Smooth muscle cell of the brain vasculature (primary cell): ENCODE data around the gene ERGIC1.

ENCODE experiments used
- DNase-seq: peaks from one replicate; pipeline ENCODE4 v3.0.0-alpha.2; 2012; ENCODE audit warnings: low read depth, low spot score

The ERGIC1 gene

DNA sequence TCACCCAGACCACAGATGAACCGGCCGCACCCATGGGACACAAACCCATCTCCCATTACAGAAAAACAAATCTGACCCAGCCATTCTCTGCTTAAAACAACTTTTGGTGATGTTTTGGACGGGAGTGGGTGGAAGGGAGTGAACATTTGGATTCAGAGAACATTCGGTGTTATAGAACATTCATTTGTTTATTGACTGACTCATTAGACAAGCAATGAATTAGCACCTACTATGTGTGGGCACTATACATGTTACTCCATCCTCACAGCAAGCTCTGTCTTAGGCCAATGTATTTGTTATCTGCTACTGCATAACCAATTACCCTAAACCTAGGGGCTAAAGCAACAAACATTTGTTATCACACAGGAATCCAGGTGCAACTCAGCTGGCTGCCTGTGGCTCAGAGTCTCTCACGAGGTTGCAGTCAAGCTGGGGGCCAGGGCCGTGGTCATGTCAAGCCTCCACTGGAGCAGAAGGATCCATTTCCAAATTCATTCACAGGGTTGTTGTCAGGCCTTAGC, 5.1 kb upstream of the ERGIC1 start:
- DNase-seq: peak; percentile 68

DNA sequence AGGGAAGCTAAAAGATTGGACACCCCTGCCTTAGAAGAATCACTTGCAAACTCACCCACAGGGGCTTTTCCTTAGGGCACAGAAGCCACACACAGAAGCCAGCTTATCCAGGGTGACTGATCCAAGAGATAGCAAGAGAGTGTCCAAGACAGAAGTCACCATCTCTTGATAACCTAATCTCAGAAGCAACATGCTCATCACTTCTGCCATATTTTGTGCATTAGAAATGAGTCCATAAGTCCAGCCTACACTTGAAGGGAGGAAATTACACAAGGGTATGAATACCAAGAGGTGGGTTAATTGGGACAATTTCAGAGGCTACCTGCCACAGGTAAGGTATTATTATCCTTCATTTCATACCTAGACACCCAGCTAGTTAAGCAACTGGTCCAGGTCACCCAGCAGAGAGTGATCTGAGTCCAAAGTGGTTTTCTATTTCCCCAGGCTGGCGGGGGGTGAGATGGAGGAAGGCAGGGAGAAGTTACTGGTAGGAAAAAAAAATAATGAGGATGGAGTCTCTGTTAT, 3.7 kb upstream of the ERGIC1 start:
- no peak for DNase-seq

DNA sequence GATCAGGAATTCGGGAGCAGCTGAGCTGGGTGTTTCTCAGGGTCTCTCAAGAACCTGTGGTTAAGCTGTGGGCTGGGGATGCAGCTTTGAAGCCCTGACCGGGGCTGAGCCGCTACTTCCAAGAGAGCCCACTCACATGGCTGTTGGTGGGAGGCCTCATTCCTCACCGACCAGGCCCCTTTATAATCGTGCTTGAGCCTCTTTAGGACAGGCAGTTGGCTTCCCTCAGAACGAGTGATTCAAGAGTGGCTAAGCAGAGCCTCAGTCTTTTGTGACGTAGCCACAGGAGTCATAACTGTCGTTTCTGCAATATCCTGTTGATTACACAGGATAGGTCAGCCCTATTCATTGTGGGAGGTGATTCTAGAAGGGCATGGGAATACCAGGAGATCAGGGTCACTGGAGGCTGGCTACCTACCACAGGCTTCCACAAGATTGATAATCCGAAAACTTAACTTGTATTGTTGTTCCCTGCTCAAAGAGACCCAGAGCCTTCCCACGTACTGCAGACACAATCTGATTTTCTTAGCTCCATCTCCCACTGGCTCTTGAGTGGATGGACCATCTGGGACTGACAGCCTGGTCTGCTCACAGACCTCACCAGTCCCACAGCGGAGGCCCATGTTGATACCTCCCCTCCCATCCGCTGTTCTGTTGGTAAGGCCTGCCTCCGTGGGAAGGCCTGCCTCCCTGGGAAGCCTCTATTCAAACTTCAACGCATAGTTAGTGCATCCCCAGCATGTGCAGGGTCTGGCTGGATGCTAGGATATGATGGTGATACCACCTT, 3.0 kb upstream of the ERGIC1 start:
- no peak for DNase-seq

DNA sequence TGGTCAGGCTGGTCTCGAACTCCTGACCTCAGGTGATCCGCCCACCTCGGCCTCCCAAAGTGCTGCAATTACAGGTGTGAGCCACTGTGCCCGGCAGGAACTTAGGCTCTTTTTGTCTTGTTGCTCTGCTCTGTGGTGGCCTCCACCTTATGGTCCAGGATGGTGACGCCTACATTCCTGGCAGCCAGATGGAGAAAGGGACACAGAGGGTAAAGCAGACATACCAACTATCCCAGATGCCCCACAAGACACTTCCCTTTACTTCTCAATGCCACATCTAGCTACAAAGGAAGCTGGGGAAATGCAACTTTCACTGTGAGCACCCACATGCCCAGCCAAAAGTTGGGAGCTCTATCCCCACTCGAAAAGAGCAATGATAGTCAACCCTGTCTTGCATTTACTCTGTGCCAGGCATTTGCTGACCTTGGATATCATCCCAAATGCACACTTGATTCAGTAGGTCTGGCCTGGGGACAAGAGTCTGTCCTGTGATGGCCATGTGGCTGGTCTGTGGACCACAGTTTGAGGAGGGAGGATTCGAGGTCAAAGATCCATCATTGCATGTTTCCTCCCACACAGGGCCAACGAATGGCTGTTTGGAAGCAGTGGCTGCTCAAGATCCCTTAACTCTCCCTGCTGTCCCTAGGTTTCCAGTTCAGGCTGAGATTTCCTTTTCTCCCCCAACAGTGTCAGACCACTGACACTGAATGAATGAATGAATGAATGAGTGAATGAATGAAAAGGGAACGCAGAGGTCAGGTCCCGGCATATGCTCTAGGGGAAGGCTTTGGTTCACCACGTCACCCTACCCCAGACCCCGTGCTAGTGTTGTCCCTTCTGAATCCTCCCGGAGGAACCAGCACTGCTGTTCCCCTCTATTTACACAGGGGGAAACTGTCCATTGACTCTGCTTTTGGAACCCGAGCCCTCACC, 1.4 kb upstream of the ERGIC1 start:
- DNase-seq: no peak

DNA sequence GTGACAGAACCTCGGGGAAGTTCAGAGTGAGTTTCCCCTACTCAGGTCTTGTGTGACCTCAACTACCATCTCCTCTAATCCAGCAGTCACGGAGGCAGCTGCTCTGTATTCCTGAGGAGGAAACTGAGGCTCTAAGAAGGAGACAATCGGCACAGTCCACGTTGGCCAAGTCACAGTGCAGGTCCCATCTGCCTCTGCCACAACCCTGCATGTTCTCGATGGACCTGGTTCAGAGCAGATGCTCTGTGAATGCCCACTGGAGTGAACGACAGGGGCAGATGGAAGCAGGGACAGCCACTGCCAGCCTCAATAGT, 722 bp upstream of the ERGIC1 start:
- no peak for DNase-seq

DNA sequence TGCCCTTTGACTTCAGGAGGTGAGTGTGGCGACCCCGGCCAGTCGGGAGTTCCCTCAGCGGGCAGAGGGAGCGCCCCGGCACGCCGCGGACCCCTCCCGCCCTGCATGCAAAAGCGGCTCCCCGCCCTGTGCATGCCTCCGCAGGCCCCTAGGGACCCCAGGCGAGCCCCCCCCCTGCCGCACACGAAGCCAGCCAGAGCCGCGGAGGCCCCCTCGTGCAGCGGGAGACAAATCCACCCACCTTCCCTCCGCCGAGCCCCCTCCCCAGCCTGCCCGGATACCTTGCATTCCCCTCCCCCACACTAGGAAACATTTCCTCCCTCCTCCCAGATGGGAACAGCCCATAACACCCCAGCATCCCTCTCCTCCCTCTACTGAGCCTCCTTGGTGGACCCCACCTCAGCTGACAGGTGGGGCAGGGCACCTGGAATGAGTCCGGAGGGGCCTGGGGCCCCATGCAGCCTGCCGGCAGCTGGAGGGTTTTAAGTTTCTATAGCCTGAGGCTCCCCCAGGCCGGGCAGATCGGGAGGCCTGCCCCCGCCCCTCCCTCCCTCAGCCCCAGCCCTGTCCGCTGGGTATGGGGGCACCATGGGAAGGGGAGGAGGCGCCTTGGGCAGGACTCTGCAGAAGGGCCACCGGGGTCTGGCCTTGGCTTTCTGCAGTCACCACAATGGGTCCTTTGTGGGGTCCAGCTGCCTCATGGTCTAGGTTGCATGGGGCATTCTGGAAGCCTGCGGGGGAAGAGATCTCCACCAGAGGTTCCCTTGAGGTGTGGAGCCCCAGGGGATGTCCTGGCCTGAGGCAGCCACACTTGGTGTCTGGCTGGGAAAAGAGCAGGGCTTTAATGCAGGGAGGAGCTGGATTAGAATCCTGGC, 601 bp downstream of the ERGIC1 start:
- DNase-seq: no peak

DNA sequence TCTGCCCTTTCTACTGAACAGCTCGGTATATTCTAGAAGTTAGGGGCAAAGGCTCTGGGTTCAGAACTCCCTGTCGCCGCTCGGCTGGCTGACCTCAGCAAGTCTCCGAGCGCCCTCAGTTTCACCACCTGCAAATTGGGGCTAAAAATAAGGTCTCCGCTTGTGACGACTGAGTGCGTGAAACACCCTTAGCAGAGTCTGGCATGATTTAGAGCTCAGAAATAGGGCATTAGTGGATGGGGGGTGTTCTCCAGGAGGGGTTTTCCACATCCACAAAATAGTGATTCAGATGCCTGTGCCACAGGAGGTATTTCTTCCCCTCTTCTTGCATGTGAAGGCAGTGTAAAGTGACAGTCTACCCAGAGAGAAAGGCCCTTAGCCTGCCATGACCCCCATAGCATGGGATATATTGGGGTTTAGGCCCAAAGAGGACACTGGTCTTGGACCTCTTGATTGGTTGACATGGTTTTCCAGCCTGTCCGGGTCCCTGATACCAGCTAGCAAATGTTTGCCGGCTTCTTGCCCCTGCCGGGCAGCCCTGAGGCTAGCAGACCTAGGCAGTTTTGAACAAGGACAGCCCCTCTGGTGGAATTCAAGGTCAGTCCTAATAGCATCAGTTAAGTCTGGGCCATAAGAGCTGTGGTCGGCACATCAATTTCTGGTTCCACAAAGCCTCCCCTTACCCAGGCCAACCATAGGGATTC, 1.4 kb downstream of the ERGIC1 start:
- DNase-seq: no peak

DNA sequence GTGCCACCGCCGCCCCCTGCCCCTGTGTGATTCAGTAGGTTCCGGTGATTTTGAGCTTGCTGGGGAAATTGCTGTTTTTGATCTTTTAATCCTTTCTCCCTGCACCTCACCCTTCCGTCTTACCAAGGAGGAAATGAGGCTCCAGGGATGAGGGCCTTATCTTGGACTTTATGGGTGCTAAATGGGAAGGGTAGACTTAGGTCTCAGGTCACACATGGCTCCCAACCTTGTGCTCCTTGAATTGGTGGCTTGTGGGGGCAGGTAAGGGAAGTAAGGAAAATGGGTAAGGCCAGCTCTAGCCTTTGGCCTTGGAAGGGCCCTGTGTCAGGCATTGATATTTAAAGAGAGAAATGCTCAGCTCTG, 1.9 kb downstream of the ERGIC1 start:
- no peak for DNase-seq

DNA sequence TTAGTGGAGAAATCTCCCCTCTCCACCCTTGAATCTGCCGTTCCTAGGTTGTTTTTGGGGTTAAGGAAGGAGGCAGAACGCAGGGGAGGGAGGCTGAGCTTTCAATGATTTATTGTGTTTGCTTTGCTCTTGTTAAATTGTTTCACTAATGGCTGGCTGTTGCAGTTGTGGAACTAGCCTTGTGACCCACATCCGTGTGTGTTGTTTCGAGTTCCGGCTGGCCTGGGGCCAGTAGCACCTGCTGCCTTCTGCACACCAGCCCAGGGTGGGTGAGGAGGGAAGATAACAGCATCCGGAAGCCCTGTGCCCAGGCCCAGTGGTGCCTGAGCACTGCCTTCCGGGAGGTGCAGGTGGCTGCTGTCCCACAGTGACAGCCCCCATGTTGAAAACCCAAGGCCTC, 3.6 kb downstream of the ERGIC1 start:
- no peak for DNase-seq

DNA sequence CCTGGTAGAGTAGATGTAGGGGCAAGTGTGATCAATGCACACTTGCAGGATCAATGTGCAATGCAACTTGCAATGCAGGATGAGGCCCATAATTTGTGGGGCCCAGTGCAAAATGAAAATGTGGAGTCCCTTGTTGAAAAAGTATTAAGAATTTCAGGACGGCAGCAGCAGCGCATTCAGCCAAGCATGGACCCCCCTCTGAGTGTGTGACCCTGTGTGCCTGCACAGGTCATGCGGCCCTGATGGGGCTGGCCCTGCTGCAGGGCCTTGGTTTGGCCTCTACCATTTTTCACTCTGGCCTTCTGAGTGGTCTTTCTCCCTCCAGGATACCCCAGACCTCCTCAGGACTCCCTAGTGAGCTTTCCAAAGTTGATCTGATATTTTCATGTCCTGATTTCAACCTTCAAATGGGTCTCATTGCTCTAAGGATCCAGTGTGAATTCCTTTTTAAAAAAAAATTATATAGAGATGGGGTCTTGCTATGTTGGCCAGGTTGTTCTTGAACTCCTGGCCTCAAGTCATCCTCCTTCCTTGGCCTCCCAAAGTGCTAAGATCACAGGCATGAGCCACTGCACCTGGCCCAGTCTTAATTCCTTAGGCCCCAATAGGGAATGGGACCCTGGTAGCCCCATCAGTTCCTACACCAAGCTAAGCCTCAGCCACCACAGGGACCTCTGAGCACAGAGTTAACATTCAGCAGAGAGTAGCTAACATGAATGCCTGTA, 4.3 kb downstream of the ERGIC1 start:
- no peak for DNase-seq

DNA sequence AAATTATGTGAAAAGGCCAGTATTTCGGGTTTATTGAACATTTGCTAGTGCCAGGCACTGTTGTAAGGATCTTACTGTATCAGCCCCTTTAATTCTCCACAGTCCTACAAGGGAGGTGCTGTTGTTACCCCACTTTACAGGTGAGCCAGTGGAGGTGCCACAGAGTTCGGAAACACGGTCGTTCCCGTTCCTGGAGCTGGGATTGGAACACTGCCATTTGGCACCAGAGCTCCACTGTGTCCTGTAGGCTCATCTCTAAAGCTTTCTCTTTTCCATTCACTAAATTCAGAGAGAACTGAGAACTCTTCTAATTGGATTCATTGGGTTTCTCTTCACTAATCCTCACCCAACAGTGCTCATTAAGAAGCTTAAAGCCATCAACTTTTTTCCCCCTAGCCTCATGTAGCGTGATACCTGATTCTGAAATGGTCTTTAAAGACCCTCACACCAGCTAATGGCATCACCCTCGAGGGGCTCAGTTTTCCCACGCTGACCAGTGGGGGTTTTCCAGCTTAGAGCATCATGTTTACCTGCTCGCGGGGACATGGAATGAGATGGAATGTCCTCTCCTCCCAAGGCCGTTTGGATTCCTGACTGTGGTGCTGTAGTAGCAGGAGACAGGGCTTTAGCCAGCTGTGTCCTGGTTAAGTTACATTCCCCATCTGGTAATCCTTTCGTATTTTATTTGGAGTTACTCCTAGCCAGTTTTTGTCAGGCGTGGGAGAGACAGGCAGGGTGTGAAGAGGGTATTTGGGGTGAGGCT, 5.8 kb downstream of the ERGIC1 start:
- no peak for DNase-seq

DNA sequence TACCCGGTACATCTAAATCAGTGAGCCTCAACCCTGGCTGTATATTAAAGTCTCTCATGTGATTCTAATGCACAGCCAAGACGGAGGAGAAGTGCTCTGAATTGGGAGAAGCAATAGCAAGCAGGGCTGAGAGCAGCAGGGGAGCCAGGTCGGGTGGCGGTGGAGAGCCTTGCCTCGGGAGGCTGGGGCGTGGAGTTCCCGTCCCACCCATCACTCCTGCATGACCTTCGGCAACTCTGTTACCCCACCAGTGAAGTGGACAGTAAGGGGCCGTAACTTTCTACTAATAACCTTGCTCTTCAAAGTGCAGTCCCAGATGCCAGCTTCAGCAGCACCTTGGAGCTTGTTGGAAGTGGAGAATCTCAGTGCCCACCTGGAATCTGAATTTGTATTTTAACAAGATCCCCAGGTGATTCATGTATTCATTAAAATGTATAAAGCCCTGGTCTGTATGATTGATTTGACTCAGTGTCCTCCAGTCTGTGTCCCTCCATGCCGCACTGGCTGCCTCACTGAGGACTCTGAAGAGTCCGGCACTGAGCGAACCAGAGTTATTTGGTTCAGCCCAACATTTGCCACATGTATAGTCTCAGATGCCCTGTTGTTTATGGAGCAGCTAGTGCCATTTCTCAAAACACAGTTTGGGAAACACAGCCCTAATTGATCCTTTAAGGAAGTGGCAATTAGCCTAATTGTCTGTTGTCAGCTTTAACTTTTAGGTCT, 6.5 kb downstream of the ERGIC1 start:
- DNase-seq: no peak

DNA sequence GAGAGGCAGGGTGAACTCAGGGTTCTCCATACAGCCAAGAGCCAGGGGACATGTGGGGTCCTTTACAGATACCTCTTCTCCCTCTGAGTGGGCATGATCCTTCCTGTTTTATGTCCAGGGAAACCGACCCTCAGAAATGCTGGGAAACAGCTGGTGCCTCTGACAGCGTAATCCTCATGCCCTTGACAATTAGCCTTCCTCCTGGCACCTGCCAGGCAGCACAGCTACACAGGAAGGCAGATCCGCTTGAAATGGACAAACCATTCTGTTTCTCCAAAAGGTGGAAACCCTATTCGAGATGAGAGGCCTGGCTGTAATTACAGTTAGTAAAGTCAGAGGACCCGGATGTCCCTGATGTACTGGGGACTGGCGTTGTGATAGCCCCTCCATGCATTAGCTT, 7.2 kb downstream of the ERGIC1 start:
- DNase-seq: no peak

DNA sequence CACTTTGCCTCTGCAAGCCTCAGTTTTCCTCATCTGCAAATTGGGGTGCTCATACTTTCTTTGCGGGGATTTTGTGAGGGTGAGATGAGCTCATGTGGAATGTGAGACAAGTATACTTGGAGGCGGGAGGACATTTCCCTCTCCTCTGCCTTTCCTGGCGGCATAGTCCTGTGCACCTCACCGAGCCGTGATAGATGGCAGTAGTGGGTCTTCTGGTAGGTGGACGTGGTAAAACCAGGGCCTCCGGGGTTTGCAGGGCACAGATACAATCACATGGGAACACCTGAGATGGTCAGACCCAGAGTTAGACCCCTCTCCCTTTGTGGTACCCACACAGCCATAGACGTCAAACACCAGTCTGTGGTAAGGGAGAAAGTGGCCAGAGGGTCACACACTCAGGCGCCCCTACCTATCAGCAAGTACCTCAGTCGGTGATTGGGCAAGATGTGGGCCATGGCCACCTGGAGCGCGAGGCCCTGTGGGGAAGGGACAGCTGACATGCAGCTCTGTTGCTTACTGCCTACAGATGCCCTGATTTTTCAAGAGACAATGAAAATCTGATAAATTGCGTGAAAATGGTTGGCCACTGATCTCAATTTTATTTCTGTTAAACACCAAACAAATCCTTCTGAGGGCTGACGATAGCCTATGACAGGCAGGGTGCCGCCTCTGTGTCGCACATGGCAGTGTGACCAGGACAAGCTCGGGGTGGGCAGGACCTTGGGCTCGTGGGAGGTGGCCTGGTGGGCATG, 9.9 kb downstream of the ERGIC1 start:
- no peak for DNase-seq

DNA sequence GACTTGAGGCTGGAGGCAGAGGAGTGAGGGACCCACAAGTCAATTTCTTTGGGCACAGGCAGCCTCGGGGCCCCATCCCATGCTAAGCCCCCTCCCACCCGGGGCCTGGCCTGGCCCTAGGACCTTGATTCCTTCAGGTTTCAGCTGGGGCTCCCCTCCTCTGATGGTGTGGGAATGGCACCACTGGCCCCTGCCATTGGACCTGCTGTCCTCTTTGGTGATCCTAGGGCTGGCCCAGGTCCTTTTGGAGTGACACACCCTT, 10.5 kb downstream of the ERGIC1 start:
- no peak for DNase-seq

DNA sequence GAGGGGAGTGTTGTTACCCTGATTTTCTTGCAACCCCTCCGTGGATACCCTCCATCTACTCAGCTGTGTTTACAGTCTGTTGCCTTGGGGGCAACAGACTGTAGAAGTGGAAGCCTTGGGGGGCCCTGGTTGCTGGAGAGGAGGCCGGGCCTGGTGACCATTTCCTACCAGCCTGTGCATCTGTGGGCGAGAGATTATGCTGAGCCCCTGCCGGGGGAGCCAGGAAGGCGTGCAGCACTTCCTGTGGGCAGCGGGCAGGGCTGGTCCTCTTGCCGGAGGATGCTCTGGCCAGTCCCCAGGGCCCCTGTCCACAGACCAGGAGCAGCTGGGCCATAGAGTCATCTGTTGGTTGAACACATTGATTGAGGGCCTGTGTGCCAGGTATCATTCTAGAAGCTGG, 11.1 kb downstream of the ERGIC1 start:
- no peak for DNase-seq

DNA sequence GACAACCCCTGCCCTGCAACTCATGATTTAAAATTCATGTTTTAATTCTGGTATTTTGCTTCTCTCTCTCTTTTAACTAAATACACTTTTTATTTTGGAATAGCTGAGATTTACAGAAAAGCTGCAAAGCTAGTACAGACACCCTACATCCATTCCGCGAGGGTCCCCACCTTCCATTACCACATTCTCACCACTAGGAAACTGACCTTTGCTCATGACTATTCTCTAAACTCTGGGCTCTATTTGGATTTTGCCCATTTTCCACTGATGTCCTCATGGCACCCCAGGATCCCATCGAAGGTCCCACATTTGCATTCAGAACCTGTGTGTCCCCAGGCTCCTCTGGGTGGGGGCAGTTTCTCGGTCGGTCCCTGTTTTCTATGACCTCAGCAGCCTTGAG, 11.5 kb downstream of the ERGIC1 start:
- no peak for DNase-seq

DNA sequence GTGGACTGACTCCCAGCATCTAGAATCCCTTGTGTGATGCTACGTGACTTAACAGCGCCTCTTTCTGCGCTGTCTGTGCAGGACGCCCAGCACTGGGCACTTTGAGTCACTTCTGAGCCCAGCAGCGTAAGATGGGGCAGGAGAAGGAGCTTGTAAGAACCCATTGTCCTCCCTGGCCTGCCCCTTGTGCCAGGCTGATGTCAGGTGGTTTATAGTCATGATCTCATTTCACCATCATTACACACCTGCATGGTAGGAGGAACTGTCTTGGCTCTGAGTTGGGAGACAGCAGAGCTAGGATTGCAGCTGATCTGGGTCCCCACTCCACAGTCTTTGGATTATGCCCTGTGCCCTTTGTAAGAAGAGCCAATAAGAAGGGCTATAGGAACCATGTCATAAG, 12.2 kb downstream of the ERGIC1 start:
- no peak for DNase-seq

DNA sequence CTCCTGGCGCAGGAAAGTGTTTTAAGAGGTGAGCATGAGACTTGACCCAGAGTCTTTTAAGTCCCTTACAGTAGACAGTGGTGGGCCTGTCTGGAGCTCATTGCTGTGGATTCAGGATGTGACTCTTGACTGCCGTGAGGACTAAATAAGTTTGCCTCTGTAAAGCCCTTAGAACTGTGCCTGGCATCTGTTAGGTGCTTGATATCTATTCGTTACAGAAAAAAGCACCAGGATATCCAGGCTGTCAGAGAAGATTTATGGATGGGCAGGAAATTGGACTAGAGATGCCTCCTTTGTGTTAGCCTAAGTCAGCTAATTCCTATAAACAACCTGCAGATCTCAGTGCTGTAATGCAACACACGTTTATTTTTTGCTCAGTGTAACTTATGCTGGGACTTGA, 12.6 kb downstream of the ERGIC1 start:
- DNase-seq: no peak
